GM23338 (cell line): Measurements from ENCODE around the gene DENND1B. TPM values are rescaled to one million over a fixed set of nuclear protein-coding genes. Genes with fewer than 3 reads are reported as not detected.

Source experiments
- ATAC-seq: fragments of 200-7000 bp; cut with Tn5 transposase; 3 replicates; pipeline ENCODE4 v1.9.1; 2020
- DNase-seq: peaks from one replicate; pipeline ENCODE4 v3.0.0-alpha.2; 2015; ENCODE audit warnings: low spot score
- H2AFZ ChIP-seq: fragments of 200-600 bp; sonication (generic); 2 replicates; pipeline ENCODE4 v1.8.0; 2016; ENCODE audit warnings: antibody characterized with exemption, mild to moderate bottlenecking, moderate library complexity
- H3F3A ChIP-seq: fragments of 200-600 bp; sonication (generic); replicated peaks from 2 replicates; pipeline ENCODE4 v1.8.0; 2017; ENCODE audit warnings: antibody characterized with exemption, mixed run types, low read depth
- H3K27ac ChIP-seq: fragments of 200-600 bp; sonication (generic); 2 replicates; pipeline ENCODE4 v1.6.1; 2016; ENCODE audit warnings: low read depth
- H3K27me3 ChIP-seq: fragments of 200-600 bp; sonication (generic); 2 replicates; pipeline ENCODE4 v1.8.0; 2016; ENCODE audit warnings: mild to moderate bottlenecking, mixed run types, moderate library complexity; ENCODE audit not compliant: insufficient read depth
- H3K36me3 ChIP-seq: fragments of 200-600 bp; sonication (generic); 2 replicates; pipeline ENCODE4 v1.8.0; 2016; ENCODE audit warnings: mild to moderate bottlenecking; ENCODE audit not compliant: insufficient read depth
- H3K4me1 ChIP-seq: fragments of 200-600 bp; sonication (generic); 2 replicates; pipeline ENCODE4 v1.8.0; 2016; ENCODE audit warnings: mild to moderate bottlenecking, moderate library complexity; ENCODE audit not compliant: insufficient read depth
- H3K4me2 ChIP-seq: fragments of 200-600 bp; sonication (generic); 2 replicates; pipeline ENCODE4 v1.7.1; 2017; ENCODE audit warnings: mixed run types
- H3K4me3 ChIP-seq: fragments of 200-600 bp; sonication (generic); 2 replicates; pipeline ENCODE4 v1.6.1; 2016; ENCODE audit warnings: mixed run types
- H3K79me2 ChIP-seq: fragments of 200-600 bp; sonication (generic); replicated peaks from 2 replicates; pipeline ENCODE4 v1.8.0; 2017; ENCODE audit warnings: mild to moderate bottlenecking; ENCODE audit not compliant: insufficient read depth
- H3K9me2 ChIP-seq: fragments of 200-600 bp; sonication (generic); 2 replicates; pipeline ENCODE4 v1.8.0; 2017; ENCODE audit not compliant: insufficient read depth
- H4K20me1 ChIP-seq: fragments of 200-600 bp; sonication (generic); replicated peaks from 2 replicates; pipeline ENCODE4 v1.8.0; 2017; ENCODE audit warnings: mild to moderate bottlenecking; ENCODE audit not compliant: insufficient read depth
- H3K27ac Mint-ChIP-seq: 2 replicates; pipeline ENCODE4 v1.8.0; 2020; ENCODE audit warnings: inconsistent platforms, mild to moderate bottlenecking, moderate library complexity, mixed read lengths
- H3K27me3 Mint-ChIP-seq: 3 replicates; pipeline ENCODE4 v1.8.0; 2022; ENCODE audit warnings: low read depth, mild to moderate bottlenecking, moderate library complexity, mixed read lengths, inconsistent platforms; ENCODE audit not compliant: insufficient read depth, poor library complexity
- H3K36me3 Mint-ChIP-seq: 3 replicates; pipeline ENCODE4 v1.8.0; 2021; ENCODE audit warnings: low read depth, mild to moderate bottlenecking, inconsistent platforms, moderate library complexity, mixed read lengths
- H3K4me1 Mint-ChIP-seq: 3 replicates; pipeline ENCODE4 v1.8.0; 2020; ENCODE audit warnings: mild to moderate bottlenecking, inconsistent platforms, mixed read lengths
- H3K4me3 Mint-ChIP-seq: 3 replicates; pipeline ENCODE4 v1.8.0; 2021; ENCODE audit warnings: moderate library complexity, mild to moderate bottlenecking, inconsistent platforms, mixed read lengths
- H3K9me3 Mint-ChIP-seq: 3 replicates; pipeline ENCODE4 v1.8.0; 2020; ENCODE audit warnings: moderate library complexity, mild to moderate bottlenecking, inconsistent platforms, mixed read lengths
- CREB1 ChIP-seq: fragments of 250-450 bp; sonication (Bioruptor Pico); IDR thresholded peaks from 2 replicates; pipeline ENCODE4 v1.5.0; 2020; ENCODE audit warnings: low read depth, mild to moderate bottlenecking, moderate library complexity
- EZH2phosphoT487 ChIP-seq: fragments of 200-600 bp; sonication (generic); IDR thresholded peaks from one replicate; pipeline ENCODE4 v1.8.1; 2018; ENCODE audit warnings: antibody characterized with exemption; ENCODE audit not compliant: unreplicated experiment
- NANOG ChIP-seq: IDR thresholded peaks from 2 replicates; pipeline ENCODE4 v1.6.1; 2016; ENCODE audit warnings: antibody characterized with exemption, borderline replicate concordance
- STAT1 ChIP-seq: IDR thresholded peaks from one replicate; pipeline ENCODE4 v1.6.1; 2016; ENCODE audit warnings: antibody characterized with exemption; ENCODE audit not compliant: unreplicated experiment
- polyA plus RNA-seq: library from polyadenylated mRNA; unstranded; fragments of >200 nt; fragmentation: Nextera tagmentation; extraction: Ambion mirVana; gene quantifications from 2 replicates; pipeline ENCODE4 v1.2.1, GENCODE V29; 2016
- total RNA-seq: library from RNA; depleted of rRNA; stranded (reverse); fragments of >200 nt; shearing (Covaris generic); gene quantifications from 2 replicates; pipeline ENCODE4 v1.2.3, GENCODE V29; 2014
- TF ChIP-seq, protein P1 (sequence below): fragments of 250-450 bp; sonication (Bioruptor Pico); IDR thresholded peaks from 2 replicates; pipeline ENCODE4 v1.5.0; 2020; ENCODE audit warnings: mild to moderate bottlenecking, moderate library complexity
- TF ChIP-seq, protein P2 (sequence below): IDR thresholded peaks from 2 replicates; pipeline ENCODE4 v1.6.1; 2016; ENCODE audit warnings: antibody characterized with exemption
- TF ChIP-seq, protein P3 (sequence below), 2 experiments: fragments of 200-600 bp in 1 of 2; sonication (generic) in 1 of 2; conservative IDR thresholded peaks; 2 replicates each; pipeline versions ENCODE4 v1.5.1 to v1.6.1; 2016 to 2017; ENCODE audit warnings: antibody characterized with exemption in 2 of 2, low read depth in 2 of 2, mild to moderate bottlenecking in 2 of 2, moderate library complexity in 1 of 2

Gene DENND1B
- total and polyA plus RNA-seq, 2 experiments from 2014 or later: 4.3 to 5.2 TPM

DNA sequence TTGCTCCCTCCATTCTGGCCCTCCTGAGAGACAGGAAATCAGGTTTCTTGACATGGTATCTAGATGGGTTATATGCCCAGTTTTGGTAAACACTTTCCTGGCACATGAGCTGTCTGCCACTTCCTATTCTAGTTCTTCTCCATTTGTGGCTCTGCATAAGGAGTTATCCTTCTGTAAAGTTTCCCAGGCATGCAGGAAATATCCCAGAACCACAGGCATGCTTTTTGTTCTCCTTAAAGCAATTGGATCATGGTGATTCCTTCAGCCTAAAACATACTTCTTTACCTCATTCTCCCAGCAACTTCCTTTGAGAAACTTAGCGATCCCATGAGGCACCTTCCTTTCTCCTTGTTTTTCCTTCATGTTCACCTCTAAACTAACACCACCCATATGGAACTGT lies 307.4 kb downstream of the DENND1B start (continued):
- TF ChIP-seq, protein P1, sequence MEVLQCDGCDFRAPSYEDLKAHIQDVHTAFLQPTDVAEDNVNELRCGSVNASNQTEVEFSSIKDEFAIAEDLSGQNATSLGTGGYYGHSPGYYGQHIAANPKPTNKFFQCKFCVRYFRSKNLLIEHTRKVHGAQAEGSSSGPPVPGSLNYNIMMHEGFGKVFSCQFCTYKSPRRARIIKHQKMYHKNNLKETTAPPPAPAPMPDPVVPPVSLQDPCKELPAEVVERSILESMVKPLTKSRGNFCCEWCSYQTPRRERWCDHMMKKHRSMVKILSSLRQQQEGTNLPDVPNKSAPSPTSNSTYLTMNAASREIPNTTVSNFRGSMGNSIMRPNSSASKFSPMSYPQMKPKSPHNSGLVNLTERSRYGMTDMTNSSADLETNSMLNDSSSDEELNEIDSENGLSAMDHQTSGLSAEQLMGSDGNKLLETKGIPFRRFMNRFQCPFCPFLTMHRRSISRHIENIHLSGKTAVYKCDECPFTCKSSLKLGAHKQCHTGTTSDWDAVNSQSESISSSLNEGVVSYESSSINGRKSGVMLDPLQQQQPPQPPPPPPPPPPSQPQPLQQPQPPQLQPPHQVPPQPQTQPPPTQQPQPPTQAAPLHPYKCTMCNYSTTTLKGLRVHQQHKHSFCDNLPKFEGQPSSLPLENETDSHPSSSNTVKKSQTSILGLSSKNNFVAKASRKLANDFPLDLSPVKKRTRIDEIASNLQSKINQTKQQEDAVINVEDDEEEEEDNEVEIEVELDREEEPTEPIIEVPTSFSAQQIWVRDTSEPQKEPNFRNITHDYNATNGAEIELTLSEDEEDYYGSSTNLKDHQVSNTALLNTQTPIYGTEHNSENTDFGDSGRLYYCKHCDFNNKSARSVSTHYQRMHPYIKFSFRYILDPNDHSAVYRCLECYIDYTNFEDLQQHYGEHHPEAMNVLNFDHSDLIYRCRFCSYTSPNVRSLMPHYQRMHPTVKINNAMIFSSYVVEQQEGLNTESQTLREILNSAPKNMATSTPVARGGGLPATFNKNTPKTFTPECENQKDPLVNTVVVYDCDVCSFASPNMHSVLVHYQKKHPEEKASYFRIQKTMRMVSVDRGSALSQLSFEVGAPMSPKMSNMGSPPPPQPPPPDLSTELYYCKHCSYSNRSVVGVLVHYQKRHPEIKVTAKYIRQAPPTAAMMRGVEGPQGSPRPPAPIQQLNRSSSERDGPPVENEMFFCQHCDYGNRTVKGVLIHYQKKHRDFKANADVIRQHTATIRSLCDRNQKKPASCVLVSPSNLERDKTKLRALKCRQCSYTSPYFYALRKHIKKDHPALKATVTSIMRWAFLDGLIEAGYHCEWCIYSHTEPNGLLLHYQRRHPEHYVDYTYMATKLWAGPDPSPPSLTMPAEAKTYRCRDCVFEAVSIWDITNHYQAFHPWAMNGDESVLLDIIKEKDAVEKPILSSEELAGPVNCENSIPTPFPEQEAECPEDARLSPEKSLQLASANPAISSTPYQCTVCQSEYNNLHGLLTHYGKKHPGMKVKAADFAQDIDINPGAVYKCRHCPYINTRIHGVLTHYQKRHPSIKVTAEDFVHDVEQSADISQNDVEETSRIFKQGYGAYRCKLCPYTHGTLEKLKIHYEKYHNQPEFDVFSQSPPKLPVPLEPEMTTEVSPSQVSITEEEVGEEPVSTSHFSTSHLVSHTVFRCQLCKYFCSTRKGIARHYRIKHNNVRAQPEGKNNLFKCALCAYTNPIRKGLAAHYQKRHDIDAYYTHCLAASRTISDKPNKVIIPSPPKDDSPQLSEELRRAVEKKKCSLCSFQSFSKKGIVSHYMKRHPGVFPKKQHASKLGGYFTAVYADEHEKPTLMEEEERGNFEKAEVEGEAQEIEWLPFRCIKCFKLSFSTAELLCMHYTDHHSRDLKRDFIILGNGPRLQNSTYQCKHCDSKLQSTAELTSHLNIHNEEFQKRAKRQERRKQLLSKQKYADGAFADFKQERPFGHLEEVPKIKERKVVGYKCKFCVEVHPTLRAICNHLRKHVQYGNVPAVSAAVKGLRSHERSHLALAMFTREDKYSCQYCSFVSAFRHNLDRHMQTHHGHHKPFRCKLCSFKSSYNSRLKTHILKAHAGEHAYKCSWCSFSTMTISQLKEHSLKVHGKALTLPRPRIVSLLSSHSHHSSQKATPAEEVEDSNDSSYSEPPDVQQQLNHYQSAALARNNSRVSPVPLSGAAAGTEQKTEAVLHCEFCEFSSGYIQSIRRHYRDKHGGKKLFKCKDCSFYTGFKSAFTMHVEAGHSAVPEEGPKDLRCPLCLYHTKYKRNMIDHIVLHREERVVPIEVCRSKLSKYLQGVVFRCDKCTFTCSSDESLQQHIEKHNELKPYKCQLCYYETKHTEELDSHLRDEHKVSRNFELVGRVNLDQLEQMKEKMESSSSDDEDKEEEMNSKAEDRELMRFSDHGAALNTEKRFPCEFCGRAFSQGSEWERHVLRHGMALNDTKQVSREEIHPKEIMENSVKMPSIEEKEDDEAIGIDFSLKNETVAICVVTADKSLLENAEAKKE (CRISPR knock-in tag): no peak

DNA sequence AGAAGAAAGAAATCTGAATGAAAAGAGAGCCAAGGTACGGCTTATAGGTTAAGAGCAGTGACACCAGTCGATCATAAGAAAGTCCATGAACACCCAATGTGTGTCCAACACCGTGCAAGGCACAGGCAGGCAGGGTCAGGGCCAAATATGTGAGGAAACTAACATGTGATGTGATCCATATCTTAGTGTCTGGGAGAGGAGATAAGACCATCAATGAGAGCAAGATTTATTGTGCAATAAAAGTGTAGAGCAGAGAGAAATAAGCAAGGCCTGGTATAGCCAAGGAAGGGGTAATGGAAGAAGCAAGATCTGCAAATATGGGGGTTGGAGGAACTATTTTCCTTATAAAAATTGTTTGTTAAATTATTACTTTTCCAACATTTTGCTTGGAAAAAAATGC lies 308.5 kb downstream of the DENND1B start:
- Mint-ChIP-seq H3K4me1 (peaks cover 55% of the 10 kb centered on the region), H3K27ac (no peak overlapping the region; the same call in 1 of the 2 replicates)
- TF ChIP-seq, protein P1 (CRISPR knock-in tag): no peak
- no peak for TF ChIP-seq STAT1
- TF ChIP-seq, protein P2, sequence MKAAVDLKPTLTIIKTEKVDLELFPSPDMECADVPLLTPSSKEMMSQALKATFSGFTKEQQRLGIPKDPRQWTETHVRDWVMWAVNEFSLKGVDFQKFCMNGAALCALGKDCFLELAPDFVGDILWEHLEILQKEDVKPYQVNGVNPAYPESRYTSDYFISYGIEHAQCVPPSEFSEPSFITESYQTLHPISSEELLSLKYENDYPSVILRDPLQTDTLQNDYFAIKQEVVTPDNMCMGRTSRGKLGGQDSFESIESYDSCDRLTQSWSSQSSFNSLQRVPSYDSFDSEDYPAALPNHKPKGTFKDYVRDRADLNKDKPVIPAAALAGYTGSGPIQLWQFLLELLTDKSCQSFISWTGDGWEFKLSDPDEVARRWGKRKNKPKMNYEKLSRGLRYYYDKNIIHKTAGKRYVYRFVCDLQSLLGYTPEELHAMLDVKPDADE: no peak
- TF ChIP-seq CREB1: no peak
- TF ChIP-seq NANOG: no peak
- TF ChIP-seq, protein P3, sequence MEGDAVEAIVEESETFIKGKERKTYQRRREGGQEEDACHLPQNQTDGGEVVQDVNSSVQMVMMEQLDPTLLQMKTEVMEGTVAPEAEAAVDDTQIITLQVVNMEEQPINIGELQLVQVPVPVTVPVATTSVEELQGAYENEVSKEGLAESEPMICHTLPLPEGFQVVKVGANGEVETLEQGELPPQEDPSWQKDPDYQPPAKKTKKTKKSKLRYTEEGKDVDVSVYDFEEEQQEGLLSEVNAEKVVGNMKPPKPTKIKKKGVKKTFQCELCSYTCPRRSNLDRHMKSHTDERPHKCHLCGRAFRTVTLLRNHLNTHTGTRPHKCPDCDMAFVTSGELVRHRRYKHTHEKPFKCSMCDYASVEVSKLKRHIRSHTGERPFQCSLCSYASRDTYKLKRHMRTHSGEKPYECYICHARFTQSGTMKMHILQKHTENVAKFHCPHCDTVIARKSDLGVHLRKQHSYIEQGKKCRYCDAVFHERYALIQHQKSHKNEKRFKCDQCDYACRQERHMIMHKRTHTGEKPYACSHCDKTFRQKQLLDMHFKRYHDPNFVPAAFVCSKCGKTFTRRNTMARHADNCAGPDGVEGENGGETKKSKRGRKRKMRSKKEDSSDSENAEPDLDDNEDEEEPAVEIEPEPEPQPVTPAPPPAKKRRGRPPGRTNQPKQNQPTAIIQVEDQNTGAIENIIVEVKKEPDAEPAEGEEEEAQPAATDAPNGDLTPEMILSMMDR (conservative IDR thresholded peaks at IDR 0.05; ENCODE audit: low read depth in 2 of 2): no peak
- no peak for TF ChIP-seq EZH2phosphoT487

More for the DNA sequence above, 308.5 kb downstream of the DENND1B start:
- H3K27ac ChIP-seq: no peak overlapping the region
- peaks cover 47% of the 10 kb centered on the region for H3K4me1 ChIP-seq
- ATAC-seq (no peak), DNase-seq (no peak)
- Mint-ChIP-seq H3K9me3 (no peaks in the 10 kb centered on the region), H3K27me3 (no peaks in the 10 kb centered on the region), H3K4me3 (no peak overlapping the region), H3K36me3 (no peaks in the 10 kb centered on the region)
- H3K9me2 ChIP-seq: no peaks in the 10 kb centered on the region
- no peaks in the 10 kb centered on the region for H3F3A ChIP-seq
- no peaks in the 10 kb centered on the region for H3K79me2 ChIP-seq
- no peaks in the 10 kb centered on the region for H3K36me3 ChIP-seq
- no peak overlapping the region for H3K4me2 ChIP-seq
- H3K4me3 ChIP-seq: no peak overlapping the region
- H4K20me1 ChIP-seq: no peaks in the 10 kb centered on the region
- H2AFZ ChIP-seq: no peak overlapping the region
- no peaks in the 10 kb centered on the region for H3K27me3 ChIP-seq
